GM12891 (cell line): ENCODE measurements around the gene RGS14.

Experiments used
- POLR2A ChIP-seq: IDR thresholded peaks from 2 replicates; pipeline ENCODE4 v1.6.1; 2011; ENCODE audit warnings: low read depth, low read length, control low read depth
- TAF1 ChIP-seq: IDR thresholded peaks from 2 replicates; pipeline ENCODE4 v1.6.1; 2011; ENCODE audit warnings: low read depth, low read length, control low read depth

GRCh38 chr5:177371120-177372033 lies 13.7 kb downstream of the RGS14 start:
- TF ChIP-seq POLR2A: no peak
- TF ChIP-seq TAF1: no peak
